ENCODE measurements around the gene PTP4A2.

DNA sequence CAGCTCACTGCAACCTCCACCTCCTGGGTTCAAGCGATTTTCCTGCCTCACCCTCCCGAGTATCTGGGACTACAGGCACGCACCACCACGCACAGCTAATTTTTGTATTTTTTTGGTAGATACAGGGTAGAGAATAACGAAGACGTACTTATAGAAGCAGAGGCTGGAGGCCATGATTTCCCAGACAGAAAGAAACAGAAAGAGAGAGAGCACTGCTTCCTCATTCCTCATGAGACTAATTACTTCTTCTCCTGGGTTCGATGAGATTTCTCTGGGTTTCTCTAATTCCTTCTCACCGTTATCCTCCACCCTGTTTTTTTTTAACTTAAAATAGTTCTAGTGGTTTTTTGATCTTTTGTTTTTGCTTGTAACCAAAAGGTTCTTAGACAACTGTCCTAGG lies 23.4 kb upstream of the PTP4A2 start:
- TF ChIP-seq KDM1A (IDR thresholded peaks at IDR 0.05; ENCODE audit: borderline replicate concordance, low read length) (no peak), GTF2F1 (IDR thresholded peaks at IDR 0.05; ENCODE audit: borderline replicate concordance, low read depth, low read length) (no peak), RFX5 (IDR thresholded peaks at IDR 0.05; ENCODE audit: borderline replicate concordance, low read depth, low read length) (no peak), CEBPB (IDR thresholded peaks at IDR 0.05; ENCODE audit: low read depth, low read length) (no peak), POLR2A (IDR thresholded peaks at IDR 0.05; ENCODE audit: control extremely low read depth in 1 of 2, low read depth in 2 of 2, low read length in 2 of 2) (no peak), JUND (IDR thresholded peaks at IDR 0.05; ENCODE audit: low read length) (no peak)
- TF ChIP-seq, protein P1, sequence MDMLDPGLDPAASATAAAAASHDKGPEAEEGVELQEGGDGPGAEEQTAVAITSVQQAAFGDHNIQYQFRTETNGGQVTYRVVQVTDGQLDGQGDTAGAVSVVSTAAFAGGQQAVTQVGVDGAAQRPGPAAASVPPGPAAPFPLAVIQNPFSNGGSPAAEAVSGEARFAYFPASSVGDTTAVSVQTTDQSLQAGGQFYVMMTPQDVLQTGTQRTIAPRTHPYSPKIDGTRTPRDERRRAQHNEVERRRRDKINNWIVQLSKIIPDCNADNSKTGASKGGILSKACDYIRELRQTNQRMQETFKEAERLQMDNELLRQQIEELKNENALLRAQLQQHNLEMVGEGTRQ (IDR thresholded peaks at IDR 0.05; ENCODE audit: low read length): no peak
- TF ChIP-seq, protein P2, sequence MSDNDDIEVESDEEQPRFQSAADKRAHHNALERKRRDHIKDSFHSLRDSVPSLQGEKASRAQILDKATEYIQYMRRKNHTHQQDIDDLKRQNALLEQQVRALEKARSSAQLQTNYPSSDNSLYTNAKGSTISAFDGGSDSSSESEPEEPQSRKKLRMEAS (IDR thresholded peaks at IDR 0.05): no peak
